HepG2 (cell line): ENCODE data around the gene SEZ6. TPM values are rescaled to one million over a fixed set of nuclear protein-coding genes. Genes with fewer than 3 reads are reported as not detected.

ENCODE experiments used
- AKAP8 ChIP-seq: sonication (generic); formaldehyde crosslinking; IDR thresholded peaks from 2 replicates; pipeline ENCODE4 v1.5.1; 2020; ENCODE audit warnings: mild to moderate bottlenecking, missing genetic modification reagents
- FOXM1 ChIP-seq: sonication (generic); formaldehyde crosslinking; IDR thresholded peaks from 2 replicates; pipeline ENCODE4 v1.5.0; 2020; ENCODE audit warnings: missing genetic modification reagents
- RFXANK ChIP-seq: IDR thresholded peaks from 2 replicates; pipeline ENCODE4 v1.6.1; 2016
- SMAD1 ChIP-seq: sonication (generic); formaldehyde crosslinking; IDR thresholded peaks from 2 replicates; pipeline ENCODE4 v1.4.0; 2020; ENCODE audit warnings: missing genetic modification reagents, low read depth, mild to moderate bottlenecking, borderline replicate concordance
- TAF1 ChIP-seq: sonication (generic); formaldehyde crosslinking; IDR thresholded peaks from 2 replicates; pipeline ENCODE4 v1.4.0; 2020; ENCODE audit warnings: missing genetic modification reagents
- TBX2 ChIP-seq: sonication (generic); formaldehyde crosslinking; IDR thresholded peaks from 2 replicates; pipeline ENCODE4 v1.5.0; 2020; ENCODE audit warnings: missing genetic modification reagents, mild to moderate bottlenecking, borderline replicate concordance
- TEAD2 ChIP-seq: sonication (generic); formaldehyde crosslinking; IDR thresholded peaks from 2 replicates; pipeline ENCODE4 v1.9.0; 2021; ENCODE audit warnings: missing genetic modification reagents
- ZNF317 ChIP-seq: sonication (generic); formaldehyde crosslinking; IDR thresholded peaks from 2 replicates; pipeline ENCODE4 v1.5.0; 2020; ENCODE audit warnings: mild to moderate bottlenecking, missing genetic modification reagents
- ZNF44 ChIP-seq: sonication (generic); formaldehyde crosslinking; IDR thresholded peaks from 2 replicates; pipeline ENCODE4 v1.5.1; 2020; ENCODE audit warnings: mild to moderate bottlenecking, missing genetic modification reagents
- ZNF510 ChIP-seq: sonication (generic); formaldehyde crosslinking; IDR thresholded peaks from 2 replicates; pipeline ENCODE4 v1.4.0; 2020; ENCODE audit warnings: low read depth, mild to moderate bottlenecking, missing genetic modification reagents
- ZNF589 ChIP-seq: sonication (generic); formaldehyde crosslinking; conservative IDR thresholded peaks from 2 replicates; pipeline ENCODE4 v1.8.0; 2022; ENCODE audit warnings: mild to moderate bottlenecking, moderate library complexity, missing genetic modification reagents
- ZNF598 ChIP-seq: sonication (generic); formaldehyde crosslinking; IDR thresholded peaks from 2 replicates; pipeline ENCODE4 v1.5.1; 2020; ENCODE audit warnings: mild to moderate bottlenecking, missing genetic modification reagents, borderline replicate concordance
- ZNF678 ChIP-seq: sonication (generic); formaldehyde crosslinking; IDR thresholded peaks from 2 replicates; pipeline ENCODE4 v1.4.0; 2020; ENCODE audit warnings: mild to moderate bottlenecking, missing genetic modification reagents
- ZNF839 ChIP-seq: sonication (generic); formaldehyde crosslinking; IDR thresholded peaks from 2 replicates; pipeline ENCODE4 v1.4.0; 2020; ENCODE audit warnings: missing genetic modification reagents, mild to moderate bottlenecking, borderline replicate concordance
- ZSCAN22 ChIP-seq: sonication (generic); formaldehyde crosslinking; IDR thresholded peaks from 2 replicates; pipeline ENCODE4 v1.4.0; 2020; ENCODE audit warnings: mild to moderate bottlenecking, missing genetic modification reagents
- polyA plus RNA-seq, 8 experiments: library from polyadenylated mRNA; depleted of rRNA in 3 of 8; stranded (reverse) in 7 of 8; unstranded in 1 of 8; fragments of >200 nt; fragmentation: Illumina TruSeq in 4 of 8; extraction: Trizol in 4 of 8; gene quantifications; 2 replicates each; pipeline versions ENCODE4 v1.2.1 to v1.2.3, GENCODE V29; 2011 to 2016; ENCODE audit warnings: low read depth in 4 of 8, missing spikeins in 1 of 8, mixed read lengths in 1 of 8; ENCODE audit not compliant: insufficient read depth in 1 of 8
- total RNA-seq, 5 experiments: library from RNA; depleted of rRNA; stranded (reverse); fragments of >200 nt; fragmentation: Illumina TruSeq; extraction: Trizol; gene quantifications; 2 replicates each; pipeline ENCODE4 v1.2.3, GENCODE V29; 2016; ENCODE audit warnings: low read depth in 1 of 5
- TF ChIP-seq, protein P1 (sequence below): fragments of 450-650 bp; IDR thresholded peaks from 2 replicates; pipeline ENCODE4 v1.6.1; 2016
- TF ChIP-seq, protein P2 (sequence below): sonication (generic); formaldehyde crosslinking; IDR thresholded peaks from 2 replicates; pipeline ENCODE4 v1.5.1; 2020; ENCODE audit warnings: mild to moderate bottlenecking, missing genetic modification reagents, borderline replicate concordance
- TF ChIP-seq, protein P3 (sequence below): sonication (generic); formaldehyde crosslinking; conservative IDR thresholded peaks from 2 replicates; pipeline ENCODE4 v1.8.0; 2022; ENCODE audit warnings: low read depth, missing genetic modification reagents
- TF ChIP-seq, protein P4 (sequence below): sonication (generic); formaldehyde crosslinking; IDR thresholded peaks from 2 replicates; pipeline ENCODE4 v1.5.0; 2020; ENCODE audit warnings: mild to moderate bottlenecking, missing genetic modification reagents, borderline replicate concordance
- TF ChIP-seq, protein P5 (sequence below): sonication (generic); formaldehyde crosslinking; IDR thresholded peaks from 2 replicates; pipeline ENCODE4 v1.4.0; 2020; ENCODE audit warnings: mild to moderate bottlenecking, low read depth, missing genetic modification reagents
- TF ChIP-seq, protein P6 (sequence below): sonication (generic); formaldehyde crosslinking; IDR thresholded peaks from 2 replicates; pipeline ENCODE4 v1.8.0; 2022; ENCODE audit warnings: mild to moderate bottlenecking, missing genetic modification reagents, borderline replicate concordance

Gene SEZ6
- total and polyA plus RNA-seq, 2 of the 13 experiments (the other 11 are each of a cell fraction or from before 2014, with no cell fraction given): not detected

DNA sequence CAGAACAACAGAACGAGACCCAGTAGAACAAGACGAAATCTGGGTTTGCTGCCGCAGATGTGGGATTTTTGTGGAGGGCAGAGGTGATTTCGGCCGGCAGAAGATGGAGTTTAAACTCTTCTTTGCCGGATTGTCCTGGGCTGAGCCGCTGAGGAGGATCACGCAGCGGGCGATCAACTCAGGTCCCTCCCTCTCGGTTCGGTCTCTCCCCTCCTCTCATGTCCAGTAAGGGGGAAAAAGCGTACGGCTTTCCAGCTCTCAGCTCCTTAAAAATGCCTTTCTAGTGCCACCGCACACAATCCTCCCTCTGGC, 57.0 kb downstream of the SEZ6 start (continued):
- TF ChIP-seq, protein P1, sequence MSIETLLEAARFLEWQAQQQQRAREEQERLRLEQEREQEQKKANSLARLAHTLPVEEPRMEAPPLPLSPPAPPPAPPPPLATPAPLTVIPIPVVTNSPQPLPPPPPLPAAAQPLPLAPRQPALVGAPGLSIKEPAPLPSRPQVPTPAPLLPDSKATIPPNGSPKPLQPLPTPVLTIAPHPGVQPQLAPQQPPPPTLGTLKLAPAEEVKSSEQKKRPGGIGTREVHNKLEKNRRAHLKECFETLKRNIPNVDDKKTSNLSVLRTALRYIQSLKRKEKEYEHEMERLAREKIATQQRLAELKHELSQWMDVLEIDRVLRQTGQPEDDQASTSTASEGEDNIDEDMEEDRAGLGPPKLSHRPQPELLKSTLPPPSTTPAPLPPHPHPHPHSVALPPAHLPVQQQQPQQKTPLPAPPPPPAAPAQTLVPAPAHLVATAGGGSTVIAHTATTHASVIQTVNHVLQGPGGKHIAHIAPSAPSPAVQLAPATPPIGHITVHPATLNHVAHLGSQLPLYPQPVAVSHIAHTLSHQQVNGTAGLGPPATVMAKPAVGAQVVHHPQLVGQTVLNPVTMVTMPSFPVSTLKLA: no peak
- TF ChIP-seq FOXM1 (CRISPR knock-in tag) (no peak), TEAD2 (no peak), ZNF598 (CRISPR knock-in tag) (no peak), AKAP8 (no peak), ZNF510 (CRISPR knock-in tag) (0 out of 2 replicates have a peak, but pooled peaks have one; percentile 52), ZSCAN22 (CRISPR knock-in tag) (0 out of 2 replicates have a peak, but pooled peaks have one; percentile 28), ZNF839 (no peak), ZNF678 (CRISPR knock-in tag) (0 out of 2 replicates have a peak, but pooled peaks have one; percentile 40), RFXANK (CRISPR knock-in tag) (no peak), SMAD1 (CRISPR knock-in tag) (no peak), ZNF44 (CRISPR knock-in tag) (0 out of 2 replicates have a peak, but pooled peaks have one; percentile 12), ZNF589 (no peak), TBX2 (CRISPR knock-in tag) (no peak), ZNF317 (CRISPR knock-in tag) (no peak), TAF1 (0 out of 2 replicates have a peak, but pooled peaks have one; percentile 6)
- TF ChIP-seq, protein P2, sequence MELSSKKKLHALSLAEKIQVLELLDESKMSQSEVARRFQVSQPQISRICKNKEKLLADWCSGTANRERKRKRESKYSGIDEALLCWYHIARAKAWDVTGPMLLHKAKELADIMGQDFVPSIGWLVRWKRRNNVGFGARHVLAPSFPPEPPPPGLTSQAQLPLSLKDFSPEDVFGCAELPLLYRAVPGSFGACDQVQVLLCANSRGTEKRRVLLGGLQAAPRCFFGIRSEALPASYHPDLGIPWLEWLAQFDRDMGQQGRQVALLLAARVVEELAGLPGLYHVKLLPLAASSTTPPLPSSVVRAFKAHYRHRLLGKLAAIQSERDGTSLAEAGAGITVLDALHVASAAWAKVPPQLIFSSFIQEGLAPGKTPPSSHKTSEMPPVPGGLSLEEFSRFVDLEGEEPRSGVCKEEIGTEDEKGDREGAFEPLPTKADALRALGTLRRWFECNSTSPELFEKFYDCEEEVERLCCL (CRISPR knock-in tag): no peak
- TF ChIP-seq, protein P3, sequence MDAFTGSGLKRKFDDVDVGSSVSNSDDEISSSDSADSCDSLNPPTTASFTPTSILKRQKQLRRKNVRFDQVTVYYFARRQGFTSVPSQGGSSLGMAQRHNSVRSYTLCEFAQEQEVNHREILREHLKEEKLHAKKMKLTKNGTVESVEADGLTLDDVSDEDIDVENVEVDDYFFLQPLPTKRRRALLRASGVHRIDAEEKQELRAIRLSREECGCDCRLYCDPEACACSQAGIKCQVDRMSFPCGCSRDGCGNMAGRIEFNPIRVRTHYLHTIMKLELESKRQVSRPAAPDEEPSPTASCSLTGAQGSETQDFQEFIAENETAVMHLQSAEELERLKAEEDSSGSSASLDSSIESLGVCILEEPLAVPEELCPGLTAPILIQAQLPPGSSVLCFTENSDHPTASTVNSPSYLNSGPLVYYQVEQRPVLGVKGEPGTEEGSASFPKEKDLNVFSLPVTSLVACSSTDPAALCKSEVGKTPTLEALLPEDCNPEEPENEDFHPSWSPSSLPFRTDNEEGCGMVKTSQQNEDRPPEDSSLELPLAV (CRISPR knock-in tag): no peak
- TF ChIP-seq, protein P4, sequence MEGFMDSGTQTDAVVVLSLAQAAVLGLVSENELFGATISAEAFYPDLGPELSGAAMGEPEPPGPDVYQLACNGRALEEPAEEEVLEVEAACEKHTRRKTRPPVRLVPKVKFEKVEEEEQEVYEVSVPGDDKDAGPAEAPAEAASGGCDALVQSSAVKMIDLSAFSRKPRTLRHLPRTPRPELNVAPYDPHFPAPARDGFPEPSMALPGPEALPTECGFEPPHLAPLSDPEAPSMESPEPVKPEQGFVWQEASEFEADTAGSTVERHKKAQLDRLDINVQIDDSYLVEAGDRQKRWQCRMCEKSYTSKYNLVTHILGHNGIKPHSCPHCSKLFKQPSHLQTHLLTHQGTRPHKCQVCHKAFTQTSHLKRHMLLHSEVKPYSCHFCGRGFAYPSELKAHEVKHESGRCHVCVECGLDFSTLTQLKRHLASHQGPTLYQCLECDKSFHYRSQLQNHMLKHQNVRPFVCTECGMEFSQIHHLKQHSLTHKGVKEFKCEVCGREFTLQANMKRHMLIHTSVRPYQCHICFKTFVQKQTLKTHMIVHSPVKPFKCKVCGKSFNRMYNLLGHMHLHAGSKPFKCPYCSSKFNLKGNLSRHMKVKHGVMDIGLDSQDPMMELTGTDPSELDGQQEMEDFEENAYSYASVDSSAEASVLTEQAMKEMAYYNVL: no peak
- TF ChIP-seq, protein P5, sequence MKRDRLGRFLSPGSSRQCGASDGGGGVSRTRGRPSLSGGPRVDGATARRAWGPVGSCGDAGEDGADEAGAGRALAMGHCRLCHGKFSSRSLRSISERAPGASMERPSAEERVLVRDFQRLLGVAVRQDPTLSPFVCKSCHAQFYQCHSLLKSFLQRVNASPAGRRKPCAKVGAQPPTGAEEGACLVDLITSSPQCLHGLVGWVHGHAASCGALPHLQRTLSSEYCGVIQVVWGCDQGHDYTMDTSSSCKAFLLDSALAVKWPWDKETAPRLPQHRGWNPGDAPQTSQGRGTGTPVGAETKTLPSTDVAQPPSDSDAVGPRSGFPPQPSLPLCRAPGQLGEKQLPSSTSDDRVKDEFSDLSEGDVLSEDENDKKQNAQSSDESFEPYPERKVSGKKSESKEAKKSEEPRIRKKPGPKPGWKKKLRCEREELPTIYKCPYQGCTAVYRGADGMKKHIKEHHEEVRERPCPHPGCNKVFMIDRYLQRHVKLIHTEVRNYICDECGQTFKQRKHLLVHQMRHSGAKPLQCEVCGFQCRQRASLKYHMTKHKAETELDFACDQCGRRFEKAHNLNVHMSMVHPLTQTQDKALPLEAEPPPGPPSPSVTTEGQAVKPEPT (CRISPR knock-in tag): no peak
- TF ChIP-seq, protein P6, sequence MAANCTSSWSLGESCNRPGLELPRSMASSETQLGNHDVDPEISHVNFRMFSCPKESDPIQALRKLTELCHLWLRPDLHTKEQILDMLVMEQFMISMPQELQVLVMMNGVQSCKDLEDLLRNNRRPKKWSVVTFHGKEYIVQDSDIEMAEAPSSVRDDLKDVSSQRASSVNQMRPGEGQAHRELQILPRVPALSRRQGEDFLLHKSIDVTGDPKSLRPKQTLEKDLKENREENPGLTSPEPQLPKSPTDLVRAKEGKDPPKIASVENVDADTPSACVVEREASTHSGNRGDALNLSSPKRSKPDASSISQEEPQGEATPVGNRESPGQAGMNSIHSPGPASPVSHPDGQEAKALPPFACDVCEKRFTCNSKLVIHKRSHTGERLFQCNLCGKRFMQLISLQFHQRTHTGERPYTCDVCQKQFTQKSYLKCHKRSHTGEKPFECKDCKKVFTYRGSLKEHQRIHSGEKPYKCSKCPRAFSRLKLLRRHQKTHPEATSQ (CRISPR knock-in tag): 0 out of 2 replicates have a peak, but pooled peaks have one; percentile 21
